NCI-H2227 (cell line): Measurements from ENCODE around the gene KASH5.
A peak's percentile ranks its signal among the peaks of the same experiment; 100 is the strongest.

Source experiments
- DNase-seq: peaks from one replicate; lab custom pipeline; 2025; ENCODE audit not compliant: unreplicated experiment; lab: John Stamatoyannopoulos, UW

The KASH5 gene

GRCh38 chr19:49393881-49394280 lies 5.8 kb downstream of the KASH5 start:
- no peak for DNase-seq

DNA sequence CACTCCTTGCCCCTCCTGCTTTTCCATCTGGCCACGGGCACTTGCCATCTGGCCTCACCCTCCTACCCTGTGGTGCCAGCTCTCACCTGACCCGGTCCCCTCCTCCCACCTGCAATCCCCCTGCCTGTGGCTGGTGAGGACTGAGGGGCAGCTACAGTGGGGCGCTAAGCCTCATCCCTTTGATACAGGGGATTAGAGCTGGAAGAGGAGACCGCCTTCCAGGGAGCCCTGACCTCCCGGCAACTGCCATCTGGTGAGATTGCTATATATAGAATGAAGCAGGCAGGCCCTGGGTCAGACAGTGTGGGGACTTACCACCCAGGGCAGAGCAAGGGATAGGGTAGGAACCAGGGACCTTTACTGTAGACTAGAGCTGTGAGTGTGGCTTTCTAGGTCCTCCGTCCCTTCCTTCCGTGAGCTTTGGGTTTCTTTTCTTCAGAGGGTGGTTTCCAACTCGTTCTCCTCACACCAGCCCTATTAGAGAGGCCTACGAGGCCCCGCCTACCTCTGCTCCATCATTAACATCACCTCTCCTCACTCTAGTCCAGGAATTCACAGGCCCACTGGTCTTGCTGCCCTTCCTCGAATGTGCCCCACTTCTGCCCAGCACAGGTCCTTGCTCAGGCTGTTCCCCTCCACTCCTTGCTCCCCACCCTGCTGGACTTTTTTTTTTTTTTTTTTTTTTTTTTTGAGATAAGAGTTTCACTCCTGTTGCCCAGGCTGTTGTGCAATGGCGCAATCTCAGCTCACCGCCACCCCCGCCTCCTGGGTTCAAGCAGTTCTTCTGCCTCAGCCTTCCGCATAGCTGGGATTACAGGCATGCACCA lies 7.7 kb downstream of the KASH5 start:
- DNase-seq = no peak

GRCh38 chr19:49396738-49397505 lies 8.9 kb downstream of the KASH5 start:
- no peak for DNase-seq

GRCh38 chr19:49398001-49398615 lies 10.1 kb downstream of the KASH5 start:
- no peak for DNase-seq

- DNase-seq = no peak
Measured at GRCh38 chr19:49398931-49399330, 10.9 kb downstream of the KASH5 start.

GRCh38 chr19:49400029-49400428 lies 12.0 kb downstream of the KASH5 start:
- no peak for DNase-seq

DNA sequence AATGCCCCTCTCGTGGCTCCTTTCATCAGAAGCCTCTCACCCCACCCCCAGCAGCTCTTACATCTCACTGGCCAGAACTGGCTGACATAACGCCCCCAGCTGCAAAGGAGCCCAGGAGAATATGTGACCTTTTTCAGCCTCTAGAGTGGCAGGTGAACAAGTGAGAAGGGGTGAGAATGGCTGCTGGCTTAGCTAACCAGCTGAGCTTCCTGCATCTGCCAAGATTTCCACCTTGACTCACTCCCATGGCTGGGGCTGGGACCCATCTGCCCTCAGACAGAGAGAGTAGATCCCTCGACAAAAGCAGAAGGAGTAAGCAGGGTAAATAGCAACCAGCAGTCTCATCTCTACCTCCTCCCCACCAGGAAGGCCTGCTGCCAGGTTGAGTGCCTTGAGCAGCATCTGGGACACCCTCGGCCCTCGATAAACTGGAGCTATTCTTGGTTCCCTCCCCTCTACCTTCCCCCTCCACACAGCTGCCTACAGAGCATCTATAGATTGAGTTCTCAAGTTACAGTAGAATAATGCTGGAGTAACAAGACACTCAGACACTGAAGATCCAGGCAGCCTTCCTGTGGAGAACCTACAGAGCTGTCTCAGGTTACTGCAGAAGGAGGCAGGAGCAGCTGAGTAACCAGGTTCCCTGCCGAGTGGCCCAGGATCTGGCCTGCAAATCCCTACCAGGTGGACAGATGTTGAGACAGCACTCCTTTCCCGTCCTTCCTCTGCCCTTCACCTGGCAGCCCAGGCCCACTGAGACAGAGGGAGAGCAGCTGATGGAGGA lies 15.5 kb downstream of the KASH5 start:
- DNase-seq = no peak

DNA sequence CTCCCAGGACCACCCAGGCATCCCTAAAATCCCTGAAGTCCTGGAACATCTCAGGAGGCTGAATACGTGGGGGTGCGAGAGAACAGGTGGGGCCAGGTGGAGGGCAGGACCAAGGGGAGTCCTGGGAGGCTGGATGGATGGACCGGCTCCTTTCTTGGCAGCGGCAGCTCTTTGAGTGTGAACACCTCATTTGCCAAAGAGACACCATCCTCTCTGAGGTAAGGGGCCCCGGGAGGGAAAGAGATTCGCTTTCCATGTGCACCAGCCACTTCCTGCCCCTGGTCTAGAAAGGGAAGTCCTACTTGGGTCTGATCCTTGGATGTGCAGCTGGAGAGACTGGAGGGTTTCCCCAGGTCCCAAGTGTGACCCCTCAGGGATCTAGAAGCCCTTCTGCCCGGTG lies 19.0 kb downstream of the KASH5 start:
- DNase-seq = no peak

GRCh38 chr19:49407482-49408015 lies 19.5 kb downstream of the KASH5 start:
- no peak for DNase-seq

GRCh38 chr19:49408816-49409440 lies 20.9 kb downstream of the KASH5 start:
- no peak for DNase-seq

- no peak for DNase-seq
Measured at GRCh38 chr19:49409441-49410029, 21.5 kb downstream of the KASH5 start.

- no peak for DNase-seq
Measured at GRCh38 chr19:49411681-49412326, 23.8 kb downstream of the KASH5 start.

DNA sequence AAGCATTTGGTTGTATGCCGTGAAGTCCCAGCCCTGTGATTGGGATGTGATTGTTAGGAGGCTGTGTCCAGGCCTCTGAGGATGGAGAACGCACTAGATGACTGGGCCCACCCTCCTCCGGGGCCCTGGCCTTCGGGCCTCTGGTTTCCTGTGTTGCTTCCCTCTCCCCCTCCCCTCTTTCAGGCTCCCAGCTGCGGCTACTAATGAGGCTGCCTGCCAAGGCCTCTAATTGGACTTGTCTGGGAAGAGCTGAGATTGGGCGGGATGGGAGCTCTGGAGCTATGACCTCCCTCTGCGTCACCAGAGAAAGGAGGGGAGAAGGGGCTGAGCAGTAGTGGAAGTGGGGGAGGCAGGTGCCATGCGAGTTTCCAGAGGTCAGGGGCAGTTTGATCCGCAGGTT lies 25.3 kb downstream of the KASH5 start:
- peak; percentile 40 for DNase-seq

GRCh38 chr19:49414256-49414655 lies 26.2 kb downstream of the KASH5 start:
- no peak for DNase-seq

GRCh38 chr19:49415102-49415809 lies 27.2 kb downstream of the KASH5 start:
- no peak for DNase-seq

- no peak for DNase-seq
Measured at GRCh38 chr19:49415810-49416200, 27.8 kb downstream of the KASH5 start.

DNA sequence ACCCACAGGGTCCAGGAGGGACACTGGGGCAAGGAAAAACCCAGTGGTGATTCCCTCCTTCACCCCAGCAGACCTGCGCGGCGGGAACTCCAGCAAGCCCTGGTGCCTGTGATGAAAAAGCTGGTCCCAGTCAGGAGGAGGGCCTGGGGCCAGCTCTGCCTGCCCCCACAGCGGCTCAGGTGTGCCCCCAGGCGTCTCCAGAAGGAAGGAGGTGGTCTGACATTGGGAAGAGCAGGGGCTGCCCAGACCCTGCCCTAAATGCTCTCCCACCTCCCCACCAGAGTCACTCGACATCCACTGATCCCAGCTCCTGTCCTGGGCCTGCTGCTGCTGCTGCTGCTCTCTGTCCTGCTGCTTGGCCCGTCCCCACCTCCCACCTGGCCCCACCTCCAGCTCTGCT lies 29.0 kb downstream of the KASH5 start:
- DNase-seq = no peak

GRCh38 chr19:49418511-49418910 lies 30.5 kb downstream of the KASH5 start:
- DNase-seq = no peak

GRCh38 chr19:49419173-49419572 lies 31.1 kb downstream of the KASH5 start:
- DNase-seq = no peak
